HG03103 (cell line): ENCODE data around the gene LATS2.

Experiments used
- ATAC-seq: cut with Tn5 transposase; IDR thresholded peaks from one replicate; pipeline ENCODE4 v1.9.1; 2021; ENCODE audit warnings: low read depth; ENCODE audit not compliant: unreplicated experiment

Gene LATS2

DNA sequence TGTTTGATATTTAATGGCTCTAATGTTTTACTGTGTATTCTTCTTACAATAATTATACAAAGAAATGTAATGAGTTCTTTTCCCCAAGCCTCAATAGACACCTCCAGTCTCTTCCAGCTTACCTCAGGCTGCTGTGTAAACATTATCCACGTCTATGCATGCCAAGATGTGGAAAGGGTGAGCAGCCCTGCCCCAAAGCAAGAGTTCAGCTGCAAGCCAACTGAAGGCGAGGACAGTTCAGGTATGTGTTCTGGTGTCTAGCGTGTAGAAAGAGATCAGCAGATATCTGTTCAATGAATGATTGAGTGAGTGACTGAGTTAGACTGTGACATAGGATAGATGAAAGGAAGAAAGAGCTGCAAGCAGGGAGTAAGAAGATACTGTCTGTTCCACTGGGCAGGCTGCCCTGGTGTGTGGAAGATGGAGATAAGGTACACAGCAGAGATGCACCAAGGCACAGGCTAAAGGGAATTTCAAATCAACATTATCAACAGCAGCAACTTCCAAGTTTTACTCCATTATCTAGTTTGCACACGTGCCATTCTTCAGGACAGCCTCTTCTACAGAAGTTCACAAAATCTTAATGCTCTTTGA is 66.0 kb downstream of the LATS2 start:
- no peak for ATAC-seq

DNA sequence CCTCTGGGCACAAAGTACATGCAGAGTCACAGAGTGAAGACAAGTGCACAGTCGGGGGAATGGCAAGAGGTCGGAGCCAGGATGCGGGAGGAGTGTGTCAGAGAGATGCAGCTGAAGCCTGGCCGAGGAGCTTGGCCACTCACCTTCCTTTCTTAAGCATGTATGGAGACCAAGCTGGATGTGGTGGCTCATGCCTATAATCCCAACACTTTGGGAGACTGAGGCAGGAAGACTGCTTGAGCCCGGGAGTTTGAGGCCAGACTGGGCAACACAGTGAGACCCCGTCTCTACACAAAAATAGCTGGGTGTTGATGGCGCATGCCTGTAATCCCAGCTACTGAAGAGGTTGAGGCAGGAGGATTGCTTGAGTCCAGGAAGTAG is 67.0 kb downstream of the LATS2 start:
- no peak for ATAC-seq

DNA sequence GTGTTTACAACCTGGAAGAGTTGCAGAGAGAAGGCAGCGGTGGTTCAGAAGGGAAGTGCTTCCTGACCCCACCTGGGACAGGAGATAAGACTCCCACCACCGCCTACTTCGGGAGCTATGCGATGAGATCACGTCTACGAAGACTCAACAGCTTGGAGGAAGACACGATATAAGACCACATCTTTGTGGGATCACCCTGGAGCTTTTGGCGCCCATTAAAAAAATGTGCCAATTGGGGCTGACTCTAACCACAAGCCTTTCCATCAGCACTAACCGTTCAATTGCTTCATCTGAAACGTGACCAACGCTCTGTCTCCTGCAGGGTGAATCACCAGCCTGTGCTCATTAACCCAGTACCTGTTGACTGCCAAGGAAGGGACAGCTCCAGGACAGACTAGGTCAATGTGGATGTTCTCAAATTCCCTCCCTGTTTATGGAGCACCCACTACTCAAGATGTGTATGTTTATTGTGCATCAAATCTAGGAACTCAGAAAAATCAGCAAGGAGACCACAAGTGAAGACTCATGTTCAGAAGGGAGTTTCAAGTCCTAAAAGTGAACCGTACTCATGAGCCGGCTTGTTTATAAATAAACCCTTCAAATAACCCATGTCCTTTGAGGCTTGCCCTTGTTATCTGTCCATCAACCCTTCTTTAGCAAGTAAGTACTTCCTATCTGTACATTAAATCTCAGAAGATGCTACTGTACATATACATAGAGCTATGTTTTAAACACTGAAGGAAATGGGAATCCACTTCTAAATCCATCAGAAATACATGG is 67.5 kb downstream of the LATS2 start:
- no peak for ATAC-seq

DNA sequence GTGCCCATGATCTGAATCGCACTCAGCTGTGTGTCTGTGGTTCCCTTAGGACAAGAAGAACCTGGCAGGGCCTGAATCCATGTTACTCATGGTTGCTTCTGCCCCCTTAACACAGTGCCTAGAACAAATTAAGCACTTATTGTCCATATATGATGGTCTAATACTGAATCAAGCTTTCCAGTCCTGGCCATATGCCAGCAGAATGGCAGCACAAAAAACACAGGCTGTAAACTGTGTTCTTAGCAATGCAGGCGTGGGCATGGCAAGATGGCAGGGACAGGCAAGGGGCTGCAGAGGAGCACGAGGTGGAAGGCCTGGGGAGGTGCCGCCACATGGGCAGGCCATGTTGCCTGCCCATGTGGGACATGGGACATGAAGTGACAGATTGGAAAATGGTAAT is 68.2 kb downstream of the LATS2 start:
- ATAC-seq = no peak

- no peak for ATAC-seq
These were observed 69.5 kb downstream of the LATS2 start for GRCh38 chr13:20991741-20992520.

DNA sequence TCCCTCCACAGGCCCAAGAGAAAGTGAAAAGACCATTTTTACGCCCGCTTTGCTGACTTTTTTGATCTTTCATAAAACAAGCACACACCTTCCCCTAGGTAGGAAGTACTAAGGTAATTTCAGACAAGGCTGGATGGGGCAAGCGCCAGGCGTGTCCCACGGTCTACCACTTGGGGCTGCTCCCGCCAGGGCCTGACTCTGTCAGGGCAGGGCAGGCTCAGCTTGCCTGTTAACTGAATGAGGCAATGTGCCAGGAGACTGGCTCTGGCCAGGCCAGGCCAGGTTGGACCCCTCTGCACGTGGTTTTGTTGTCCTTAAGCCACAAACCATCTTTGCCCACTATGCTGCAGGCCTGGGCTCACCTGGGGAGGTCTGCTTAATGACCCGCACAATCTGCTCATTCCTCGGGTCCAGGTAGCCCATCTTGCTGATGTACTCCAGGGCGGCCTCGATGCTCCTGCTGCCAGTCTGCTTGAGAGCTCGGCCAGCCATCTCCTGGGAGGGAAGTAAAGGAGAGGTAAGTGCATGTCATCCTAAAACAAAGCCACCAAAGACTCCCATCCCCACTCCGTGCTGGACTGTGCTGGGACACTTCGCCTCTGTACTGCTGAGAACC is 70.4 kb downstream of the LATS2 start:
- no peak for ATAC-seq

- no peak for ATAC-seq
These were observed 71.6 kb downstream of the LATS2 start for GRCh38 chr13:20989656-20990321.

- ATAC-seq = no peak
These were observed 72.3 kb downstream of the LATS2 start for GRCh38 chr13:20988909-20989655.

GRCh38 chr13:20988033-20988908 is 73.1 kb downstream of the LATS2 start:
- ATAC-seq = no peak

GRCh38 chr13:20987599-20987998 is 73.8 kb downstream of the LATS2 start:
- no peak for ATAC-seq

GRCh38 chr13:20984879-20985278 is 76.5 kb downstream of the LATS2 start:
- ATAC-seq = no peak

DNA sequence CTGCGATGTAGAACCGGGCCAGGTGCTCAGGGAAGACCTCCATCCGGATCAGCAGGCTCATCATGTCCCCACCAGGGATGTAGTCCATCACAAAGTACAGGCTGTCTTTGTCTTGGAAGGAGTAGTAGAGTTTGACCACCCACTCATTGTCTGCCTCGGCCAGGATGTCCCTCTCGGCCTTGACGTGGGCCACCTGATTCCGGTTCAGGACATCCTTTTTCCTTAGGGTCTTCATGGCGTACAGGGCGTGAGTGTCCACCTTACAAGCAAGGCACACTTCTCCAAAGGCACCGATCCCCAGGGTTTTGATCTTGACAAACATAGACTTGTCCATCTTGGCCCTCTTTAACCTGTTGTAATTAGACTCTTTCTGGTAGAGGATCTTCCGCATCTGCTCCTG is 78.0 kb downstream of the LATS2 start:
- ATAC-seq = no peak

GRCh38 chr13:20981370-20982095 is 79.9 kb downstream of the LATS2 start:
- ATAC-seq = no peak

GRCh38 chr13:20980899-20981298 is 80.5 kb downstream of the LATS2 start:
- no peak for ATAC-seq

DNA sequence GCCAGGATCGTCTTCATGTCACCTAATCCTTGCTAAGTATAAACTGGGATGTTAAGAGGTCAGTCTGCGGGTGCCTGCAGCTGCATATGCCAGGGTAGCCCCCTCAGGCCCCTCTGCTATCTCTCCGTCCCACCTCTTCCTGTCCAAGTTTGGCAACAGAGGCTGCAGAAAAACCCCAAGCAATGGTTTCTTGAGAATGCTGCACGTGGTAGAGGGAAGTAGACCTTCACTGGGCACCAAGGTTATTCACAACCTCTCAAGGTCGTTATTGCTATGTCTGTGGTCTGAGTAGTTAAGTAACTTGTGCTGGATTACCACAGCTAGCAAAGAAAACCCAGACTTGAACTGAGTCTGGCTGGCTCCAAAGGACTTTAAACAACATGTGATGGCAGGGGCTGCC is 81.0 kb downstream of the LATS2 start:
- ATAC-seq = no peak

DNA sequence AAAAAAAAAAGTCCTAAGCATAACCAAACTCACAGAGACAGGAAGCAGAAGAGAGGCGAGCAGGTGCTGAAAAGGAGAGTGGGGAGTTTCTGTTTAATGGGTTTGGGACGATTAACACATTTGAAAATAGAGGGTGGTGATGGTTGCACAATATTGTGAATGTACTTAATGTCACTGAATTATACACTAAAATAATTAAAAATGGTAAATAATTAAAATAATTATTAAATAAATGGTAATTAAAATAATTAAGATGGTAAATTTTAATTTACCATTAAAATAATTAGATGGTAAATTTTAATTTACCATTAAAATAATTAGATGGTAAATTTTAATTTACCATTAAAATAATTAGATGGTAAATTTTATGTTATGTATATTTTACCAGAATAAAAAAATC is 84.0 kb downstream of the LATS2 start:
- no peak for ATAC-seq

- ATAC-seq = no peak
These were observed 86.3 kb downstream of the LATS2 start for GRCh38 chr13:20974981-20975585.

DNA sequence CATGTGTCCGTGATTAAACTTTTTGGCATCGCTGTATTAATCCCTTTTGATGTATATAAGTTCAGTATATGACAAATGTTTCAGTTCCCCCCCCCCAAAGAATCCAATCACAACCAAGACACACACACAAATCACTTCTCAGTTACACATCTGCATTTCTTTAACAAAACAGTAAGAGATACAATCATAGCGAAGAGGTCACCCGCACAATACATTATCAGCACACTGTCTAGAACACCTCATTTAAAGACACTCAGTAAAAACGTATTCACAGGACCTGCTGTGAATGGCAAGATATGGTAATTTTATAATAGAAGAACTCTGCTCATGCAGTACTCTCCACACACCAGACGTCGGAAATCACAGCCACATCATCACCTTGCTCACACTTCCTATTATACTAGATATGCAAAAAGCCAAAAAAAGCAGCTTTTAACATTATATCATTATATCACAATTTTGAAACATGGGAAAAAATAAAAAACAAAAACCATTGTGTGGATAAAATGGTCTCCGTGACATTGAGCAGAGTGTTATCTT is 87.4 kb downstream of the LATS2 start:
- no peak for ATAC-seq
